ENCODE data around the gene DUSP6.

Gene DUSP6

DNA sequence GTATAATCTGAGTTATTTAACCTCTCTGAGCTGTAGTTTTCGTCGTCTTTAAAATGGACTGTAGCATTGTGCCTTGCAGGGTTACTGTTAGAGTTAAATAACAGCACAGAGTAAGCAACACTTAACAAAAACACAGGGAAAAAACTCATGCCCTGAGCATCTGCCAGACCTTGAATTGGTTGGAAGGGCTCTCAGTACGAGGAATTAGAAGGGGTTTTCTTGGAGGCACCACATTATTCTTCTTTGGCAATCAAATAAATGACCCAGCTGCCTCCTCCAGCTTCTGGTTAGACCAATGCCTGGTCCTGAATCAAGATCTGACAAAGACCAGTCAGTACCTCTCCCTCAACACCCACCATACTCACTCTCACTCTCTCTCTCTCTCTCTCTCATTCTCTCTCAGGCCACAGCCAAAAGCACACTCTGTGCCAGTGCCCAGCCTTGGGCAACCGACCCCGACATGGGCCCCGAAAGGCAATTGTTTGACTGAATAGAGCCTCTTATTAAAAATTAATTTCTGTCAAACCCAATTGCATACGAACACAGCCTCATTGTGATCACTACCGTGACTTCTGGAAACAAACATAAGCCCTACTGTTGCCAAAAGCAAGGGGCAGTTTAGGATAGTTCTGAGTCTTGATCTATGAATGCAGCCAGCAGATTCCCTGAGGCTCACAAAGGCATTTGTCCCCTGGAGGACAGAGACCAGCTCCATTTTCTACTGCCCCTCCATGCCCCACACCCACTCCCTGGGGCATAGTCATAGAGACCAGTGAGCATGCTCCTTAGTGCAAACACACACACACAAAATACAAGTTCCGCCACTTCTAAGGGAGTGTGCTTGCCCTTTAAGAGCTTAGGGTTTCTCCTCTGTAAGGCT, 23.9 kb downstream of the DUSP6 start:
- Histone ChIP-seq H3K27me3 (ENCODE audit: control insufficient read depth, insufficient read depth, low read length) (no peaks in the 10 kb centered on the region), H3K36me3 (ENCODE audit: control insufficient read depth, insufficient read depth, low read length) (no peaks in the 10 kb centered on the region), H3K9ac (ENCODE audit: low read length) (no peak overlapping the region), H3K27ac (ENCODE audit: low read depth, low read length) (no peak overlapping the region), H3K4me1 (ENCODE audit: control insufficient read depth, insufficient read depth, low read length) (no peaks in the 10 kb centered on the region), H3K4me3 (ENCODE audit: low read length) (no peak overlapping the region)

DNA sequence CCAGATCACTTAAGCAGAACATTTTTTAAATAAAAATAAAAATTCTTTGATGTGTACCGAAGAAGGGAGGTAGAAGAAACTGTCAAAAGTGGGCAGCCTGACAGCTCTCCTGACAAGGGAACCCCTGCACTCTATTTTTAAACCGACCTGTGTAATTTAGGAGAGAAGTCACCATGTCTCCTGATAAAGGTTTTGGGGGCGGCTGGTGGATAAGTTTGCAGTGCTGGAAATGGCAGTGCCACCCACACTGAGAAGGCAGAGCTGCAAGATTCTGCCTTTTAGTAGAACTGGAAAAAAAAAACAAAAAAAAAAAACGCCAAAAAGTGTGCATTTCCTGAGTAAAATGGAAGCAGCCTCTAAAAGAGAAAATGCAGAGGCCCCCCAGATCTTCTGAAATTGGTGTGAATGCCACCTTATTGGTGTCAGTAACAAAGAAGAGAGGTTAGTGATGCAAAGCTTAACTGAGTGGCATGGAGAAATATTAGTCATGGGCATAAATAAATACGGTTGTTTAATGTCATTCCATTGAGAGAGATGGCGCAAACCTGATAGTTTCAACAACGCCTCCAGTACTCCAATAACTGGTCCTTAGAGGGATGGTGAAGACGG, 24.7 kb downstream of the DUSP6 start:
- Histone ChIP-seq H3K36me3 (ENCODE audit: control insufficient read depth, insufficient read depth, low read length) (no peaks in the 10 kb centered on the region), H3K4me3 (ENCODE audit: low read length) (no peak overlapping the region), H3K9ac (ENCODE audit: low read length) (no peak overlapping the region), H3K27me3 (ENCODE audit: control insufficient read depth, insufficient read depth, low read length) (no peaks in the 10 kb centered on the region), H3K4me1 (ENCODE audit: control insufficient read depth, insufficient read depth, low read length) (no peaks in the 10 kb centered on the region), H3K27ac (ENCODE audit: low read depth, low read length) (no peak overlapping the region)

DNA sequence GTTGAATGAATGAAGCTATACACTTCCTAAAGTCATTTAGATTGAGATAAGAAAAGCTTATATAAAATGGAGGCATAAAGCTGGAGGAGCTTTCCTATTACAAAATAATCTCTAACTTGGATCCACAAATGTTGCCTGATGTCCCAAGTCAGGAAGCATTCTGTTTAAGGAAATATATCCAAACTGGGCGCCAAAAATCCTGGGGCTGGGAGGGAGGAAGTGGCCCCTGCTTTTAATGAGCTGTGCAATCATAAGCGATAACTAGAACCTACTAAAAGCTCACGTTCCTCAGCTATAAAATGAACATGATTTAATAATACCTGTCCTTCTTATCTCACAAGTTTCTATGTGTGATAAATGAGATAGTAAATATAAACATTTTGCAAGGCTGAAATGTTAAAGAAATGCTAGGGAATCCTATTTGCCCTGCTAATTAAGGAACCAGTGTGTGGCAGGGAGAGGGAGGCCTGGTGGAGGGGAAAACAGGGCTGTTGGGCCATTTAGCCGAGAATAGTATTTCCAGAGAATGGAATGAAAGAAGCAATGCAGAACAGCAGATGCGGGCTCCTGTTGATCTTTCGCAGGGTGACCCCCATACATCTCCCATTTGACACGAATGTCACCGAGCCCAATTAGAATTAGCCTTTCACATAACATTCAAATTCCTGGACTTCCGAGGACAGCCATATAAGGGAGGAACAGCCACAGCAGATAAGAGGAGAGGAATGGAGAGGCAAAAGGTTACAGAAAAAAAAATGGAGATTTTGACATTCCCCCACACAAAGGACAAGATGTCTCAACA, 25.9 kb downstream of the DUSP6 start:
- Histone ChIP-seq H3K27ac (ENCODE audit: low read depth, low read length) (no peak overlapping the region), H3K36me3 (ENCODE audit: control insufficient read depth, insufficient read depth, low read length) (no peaks in the 10 kb centered on the region), H3K4me3 (ENCODE audit: low read length) (no peak overlapping the region), H3K9ac (ENCODE audit: low read length) (no peak overlapping the region), H3K4me1 (ENCODE audit: control insufficient read depth, insufficient read depth, low read length) (no peaks in the 10 kb centered on the region), H3K27me3 (ENCODE audit: control insufficient read depth, insufficient read depth, low read length) (no peaks in the 10 kb centered on the region)

DNA sequence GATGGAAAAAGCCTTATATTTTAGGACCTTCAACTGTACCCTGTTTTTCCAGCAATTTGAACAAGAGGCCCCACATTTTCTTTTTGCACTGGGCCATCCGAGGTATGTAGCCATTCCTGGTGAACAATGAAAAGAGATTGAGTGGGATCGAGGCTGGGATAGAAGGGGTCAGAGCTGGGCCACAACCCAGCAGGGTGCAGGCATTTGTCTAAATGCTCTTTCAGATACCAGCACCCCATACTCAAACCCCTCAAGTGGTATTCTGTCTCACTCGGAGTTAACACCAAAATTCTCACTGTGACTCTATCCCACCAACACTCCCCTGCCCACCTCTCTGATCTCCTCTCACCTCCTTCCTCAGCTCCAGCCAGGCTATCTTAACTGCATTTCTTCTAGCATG, 26.8 kb downstream of the DUSP6 start:
- Histone ChIP-seq H3K4me1 (ENCODE audit: control insufficient read depth, insufficient read depth, low read length) (no peaks in the 10 kb centered on the region), H3K9ac (ENCODE audit: low read length) (no peak overlapping the region), H3K36me3 (ENCODE audit: control insufficient read depth, insufficient read depth, low read length) (no peaks in the 10 kb centered on the region), H3K27ac (ENCODE audit: low read depth, low read length) (no peak overlapping the region), H3K27me3 (ENCODE audit: control insufficient read depth, insufficient read depth, low read length) (no peaks in the 10 kb centered on the region), H3K4me3 (ENCODE audit: low read length) (no peak overlapping the region)

DNA sequence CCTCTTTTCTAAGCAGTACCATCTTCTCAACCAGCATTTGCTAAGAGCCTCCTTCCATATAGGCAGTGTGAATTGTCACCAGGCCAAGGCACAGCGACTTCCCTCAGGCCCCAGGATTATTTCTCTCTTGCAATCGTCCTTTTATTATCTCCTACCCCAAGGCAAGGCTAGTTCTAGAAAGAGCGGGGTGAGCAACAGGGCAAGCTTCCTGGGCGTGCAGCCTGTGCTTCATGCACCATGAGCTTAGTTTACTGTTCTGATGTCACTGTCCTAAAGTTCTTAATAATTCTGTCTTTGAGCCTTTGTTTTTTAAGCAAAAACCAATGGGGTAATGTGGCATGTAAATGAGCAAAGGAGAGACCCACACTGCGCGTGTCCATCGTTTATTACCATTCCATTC, 27.9 kb downstream of the DUSP6 start:
- Histone ChIP-seq H3K36me3 (ENCODE audit: control insufficient read depth, insufficient read depth, low read length) (no peaks in the 10 kb centered on the region), H3K4me1 (ENCODE audit: control insufficient read depth, insufficient read depth, low read length) (no peaks in the 10 kb centered on the region), H3K27ac (ENCODE audit: low read depth, low read length) (no peak overlapping the region), H3K4me3 (ENCODE audit: low read length) (no peak overlapping the region), H3K9ac (ENCODE audit: low read length) (no peak overlapping the region), H3K27me3 (ENCODE audit: control insufficient read depth, insufficient read depth, low read length) (no peaks in the 10 kb centered on the region)

DNA sequence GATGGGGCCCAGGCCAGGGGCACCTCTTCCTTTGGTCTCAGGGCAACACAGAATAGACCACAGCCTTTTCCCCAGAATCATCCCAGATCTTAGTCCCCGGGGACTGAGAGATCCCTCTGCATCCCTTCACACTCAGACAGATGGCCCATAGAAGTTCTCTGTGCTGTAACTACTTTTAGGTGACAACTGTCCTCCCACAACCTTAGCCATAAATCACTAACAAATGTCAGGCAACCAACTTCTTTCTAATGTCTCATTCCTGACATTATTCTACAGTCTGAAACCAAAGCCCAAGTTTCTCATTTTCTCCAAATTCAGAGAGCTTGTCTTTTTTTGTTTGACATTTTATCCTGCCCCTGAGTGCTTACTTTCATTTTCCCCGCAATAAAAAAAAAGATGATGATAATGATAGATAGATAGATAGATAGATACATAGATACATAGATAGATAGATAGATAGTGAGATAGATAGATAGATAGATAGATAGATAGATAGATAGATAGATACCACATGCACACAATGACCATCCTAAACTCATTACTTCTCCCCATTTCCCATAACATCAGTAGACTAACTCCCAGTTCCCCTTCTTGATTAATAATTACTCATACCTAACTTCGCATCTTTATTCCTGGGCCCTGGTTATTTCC, 28.6 kb downstream of the DUSP6 start:
- Histone ChIP-seq H3K4me3 (ENCODE audit: low read length) (no peak overlapping the region), H3K27ac (ENCODE audit: low read depth, low read length) (no peak overlapping the region), H3K27me3 (ENCODE audit: control insufficient read depth, insufficient read depth, low read length) (no peaks in the 10 kb centered on the region), H3K4me1 (ENCODE audit: control insufficient read depth, insufficient read depth, low read length) (no peaks in the 10 kb centered on the region), H3K9ac (ENCODE audit: low read length) (no peak overlapping the region), H3K36me3 (ENCODE audit: control insufficient read depth, insufficient read depth, low read length) (no peaks in the 10 kb centered on the region)

DNA sequence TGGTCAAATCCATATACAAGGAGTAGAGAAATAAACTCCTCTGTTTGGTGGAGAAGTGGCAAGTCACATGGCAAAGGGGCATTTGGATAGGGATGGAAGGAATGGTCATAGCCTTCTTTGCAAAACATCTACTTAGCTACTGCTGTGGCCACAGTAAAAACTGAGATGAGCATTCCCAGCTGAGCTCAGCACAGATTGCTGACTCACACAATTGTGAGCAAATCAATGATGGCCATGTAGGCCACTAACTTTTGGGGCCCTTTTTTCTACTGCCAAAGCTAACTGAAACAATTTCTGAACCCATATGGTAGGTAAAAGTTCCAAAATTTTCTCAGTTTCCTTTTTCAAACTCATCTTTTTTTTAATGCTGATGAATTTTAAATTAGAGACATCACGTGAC, 31.6 kb downstream of the DUSP6 start:
- Histone ChIP-seq H3K36me3 (ENCODE audit: control insufficient read depth, insufficient read depth, low read length) (no peaks in the 10 kb centered on the region), H3K9ac (ENCODE audit: low read length) (no peak overlapping the region), H3K27me3 (ENCODE audit: control insufficient read depth, insufficient read depth, low read length) (no peaks in the 10 kb centered on the region), H3K4me3 (ENCODE audit: low read length) (no peak overlapping the region), H3K27ac (ENCODE audit: low read depth, low read length) (no peak overlapping the region), H3K4me1 (ENCODE audit: control insufficient read depth, insufficient read depth, low read length) (no peaks in the 10 kb centered on the region)

DNA sequence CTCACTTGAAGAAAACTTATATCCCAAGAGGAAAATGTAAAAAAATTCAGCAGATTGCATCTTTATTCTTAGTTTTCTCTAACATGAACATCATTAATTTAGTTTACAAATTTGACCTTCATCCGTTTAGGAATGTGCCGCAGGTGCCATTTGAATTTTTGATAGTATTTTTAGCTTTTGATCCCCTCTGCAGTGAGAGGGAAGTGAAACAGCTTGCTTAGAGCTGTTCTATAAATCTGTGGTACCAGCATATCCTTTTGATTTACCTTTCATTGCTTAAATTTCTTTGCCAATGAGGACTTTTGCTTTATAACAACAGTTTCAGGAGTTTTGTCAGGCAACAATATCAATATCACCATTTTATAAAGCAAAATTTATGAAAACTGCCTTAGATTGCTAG, 32.7 kb downstream of the DUSP6 start:
- Histone ChIP-seq H3K27ac (ENCODE audit: low read depth, low read length) (no peak overlapping the region), H3K9ac (ENCODE audit: low read length) (no peak overlapping the region)

DNA sequence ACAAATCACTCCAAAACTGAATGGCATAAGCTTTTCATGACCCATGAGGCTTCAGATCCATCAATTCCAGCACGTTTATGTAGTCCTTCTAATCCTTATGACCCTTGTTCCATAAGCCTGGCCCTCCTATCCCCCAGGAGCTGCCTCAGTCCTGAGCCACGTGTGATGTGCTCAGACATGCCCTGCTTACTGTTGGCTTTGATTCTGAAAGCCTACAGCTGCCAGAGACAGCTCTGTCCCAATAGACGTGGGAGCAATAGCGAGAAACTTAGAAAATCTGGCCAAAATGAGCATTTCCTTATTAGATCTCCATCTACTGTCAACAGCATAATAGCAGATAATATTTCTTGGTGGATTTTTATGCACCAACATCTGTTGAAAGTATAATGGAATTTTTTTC, 33.2 kb downstream of the DUSP6 start:
- no peak overlapping the region for H3K27ac ChIP-seq (ENCODE audit: low read depth, low read length)
- no peak overlapping the region for H3K9ac ChIP-seq (ENCODE audit: low read length)
- no peaks in the 10 kb centered on the region for H3K27me3 ChIP-seq (ENCODE audit: control insufficient read depth, insufficient read depth, low read length)
- H3K4me3 ChIP-seq (ENCODE audit: low read length): no peak overlapping the region
- no peaks in the 10 kb centered on the region for H3K36me3 ChIP-seq (ENCODE audit: control insufficient read depth, insufficient read depth, low read length)
- H3K4me1 ChIP-seq (ENCODE audit: control insufficient read depth, insufficient read depth, low read length): no peaks in the 10 kb centered on the region

More for the DNA sequence above, 32.7 kb downstream of the DUSP6 start:
- H3K36me3 ChIP-seq (ENCODE audit: control insufficient read depth, insufficient read depth, low read length): no peaks in the 10 kb centered on the region
- H3K4me1 ChIP-seq (ENCODE audit: control insufficient read depth, insufficient read depth, low read length): no peaks in the 10 kb centered on the region
- H3K4me3 ChIP-seq (ENCODE audit: low read length): no peak overlapping the region
- H3K27me3 ChIP-seq (ENCODE audit: control insufficient read depth, insufficient read depth, low read length): no peaks in the 10 kb centered on the region

DNA sequence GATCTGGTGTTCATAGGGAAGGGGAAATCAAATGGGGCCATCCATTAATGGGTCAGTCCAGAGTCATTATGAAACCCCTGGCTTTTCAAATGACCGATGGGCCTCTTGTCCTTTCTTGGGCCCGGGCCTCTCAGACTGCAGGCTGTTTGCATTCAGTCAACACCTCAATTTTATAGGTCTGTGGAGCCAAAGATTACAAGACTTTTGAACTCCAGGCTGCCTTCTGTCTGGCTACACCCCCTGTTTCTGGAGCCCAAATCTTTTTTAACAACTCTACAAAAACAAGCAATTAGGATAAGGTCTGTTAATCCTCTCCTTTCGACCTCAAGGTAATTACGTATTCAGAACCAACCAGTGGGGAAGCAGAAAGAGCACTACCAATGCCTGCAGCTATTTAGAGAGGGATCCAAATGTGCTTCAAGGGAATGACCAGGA, 35.6 kb downstream of the DUSP6 start:
- Histone ChIP-seq H3K4me3 (ENCODE audit: low read length) (no peak overlapping the region), H3K9ac (ENCODE audit: low read length) (no peak overlapping the region), H3K27ac (ENCODE audit: low read depth, low read length) (no peak overlapping the region), H3K4me1 (ENCODE audit: control insufficient read depth, insufficient read depth, low read length) (no peaks in the 10 kb centered on the region), H3K36me3 (ENCODE audit: control insufficient read depth, insufficient read depth, low read length) (no peaks in the 10 kb centered on the region), H3K27me3 (ENCODE audit: control insufficient read depth, insufficient read depth, low read length) (no peaks in the 10 kb centered on the region)

DNA sequence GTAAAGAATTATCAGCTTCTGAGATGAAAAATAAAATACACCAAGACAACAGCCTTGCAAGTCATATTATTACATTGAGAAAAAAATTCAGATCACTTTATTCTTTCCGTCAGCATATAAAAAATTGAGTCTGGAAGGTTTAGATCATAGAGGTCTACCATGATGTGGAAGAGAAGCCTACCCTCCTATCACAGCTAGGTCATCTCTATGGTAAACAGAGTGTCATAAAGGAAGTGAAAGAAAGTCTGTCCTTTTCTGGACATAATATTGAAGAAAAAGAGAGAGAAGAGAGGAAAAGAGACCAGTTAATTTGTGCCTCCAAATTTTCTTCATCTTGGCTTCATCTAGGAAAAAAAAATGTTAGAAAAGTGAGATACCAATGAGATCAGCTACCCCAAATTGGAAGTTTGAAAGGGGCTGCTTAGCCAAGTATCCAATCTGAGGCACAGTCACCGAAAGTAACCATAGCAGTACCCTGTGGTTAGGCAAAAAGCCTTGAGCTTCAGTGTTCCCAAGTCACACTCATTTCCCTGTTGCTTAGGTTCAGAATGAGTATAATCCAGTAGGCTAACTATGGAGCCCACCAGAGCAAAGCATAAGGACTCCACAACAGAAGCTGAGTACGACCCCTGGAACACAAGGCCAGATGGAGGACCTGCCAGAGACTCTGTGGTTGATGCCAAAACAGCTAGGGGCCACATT, 38.1 kb downstream of the DUSP6 start:
- H3K36me3 ChIP-seq (ENCODE audit: control insufficient read depth, insufficient read depth, low read length): no peaks in the 10 kb centered on the region
- H3K27ac ChIP-seq (ENCODE audit: low read depth, low read length): no peak overlapping the region
- no peaks in the 10 kb centered on the region for H3K4me1 ChIP-seq (ENCODE audit: control insufficient read depth, insufficient read depth, low read length)
- H3K27me3 ChIP-seq (ENCODE audit: control insufficient read depth, insufficient read depth, low read length): no peaks in the 10 kb centered on the region
- no peak overlapping the region for H3K4me3 ChIP-seq (ENCODE audit: low read length)
- H3K9ac ChIP-seq (ENCODE audit: low read length): no peak overlapping the region
